Measurements from ENCODE around the gene OR13C5.
"Not testable (repeated sequence)": the region's sequence is repeated elsewhere in the genome, so short reads cannot be mapped to it uniquely, and the experiment has no call there.

DNA sequence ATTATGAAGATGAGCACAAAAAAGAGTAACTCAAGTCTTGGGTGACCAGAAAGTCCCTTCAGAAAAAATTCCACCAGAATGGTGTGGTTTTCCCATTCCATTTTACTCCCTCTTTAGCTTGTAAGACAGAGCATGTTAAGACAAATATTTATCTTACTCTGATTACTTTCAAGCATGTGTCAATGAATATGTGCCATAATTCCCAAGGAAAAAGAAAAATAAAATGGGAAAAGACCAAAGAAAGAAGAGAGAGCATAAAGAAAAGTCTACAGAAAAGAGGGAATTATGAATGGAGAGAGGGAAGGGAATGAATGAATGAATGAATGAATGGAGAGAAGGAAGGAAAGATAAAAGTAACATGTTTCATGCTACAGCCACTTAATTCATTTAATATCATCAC is at the start of gene OR13C5:
- TF ChIP-seq, protein P1, sequence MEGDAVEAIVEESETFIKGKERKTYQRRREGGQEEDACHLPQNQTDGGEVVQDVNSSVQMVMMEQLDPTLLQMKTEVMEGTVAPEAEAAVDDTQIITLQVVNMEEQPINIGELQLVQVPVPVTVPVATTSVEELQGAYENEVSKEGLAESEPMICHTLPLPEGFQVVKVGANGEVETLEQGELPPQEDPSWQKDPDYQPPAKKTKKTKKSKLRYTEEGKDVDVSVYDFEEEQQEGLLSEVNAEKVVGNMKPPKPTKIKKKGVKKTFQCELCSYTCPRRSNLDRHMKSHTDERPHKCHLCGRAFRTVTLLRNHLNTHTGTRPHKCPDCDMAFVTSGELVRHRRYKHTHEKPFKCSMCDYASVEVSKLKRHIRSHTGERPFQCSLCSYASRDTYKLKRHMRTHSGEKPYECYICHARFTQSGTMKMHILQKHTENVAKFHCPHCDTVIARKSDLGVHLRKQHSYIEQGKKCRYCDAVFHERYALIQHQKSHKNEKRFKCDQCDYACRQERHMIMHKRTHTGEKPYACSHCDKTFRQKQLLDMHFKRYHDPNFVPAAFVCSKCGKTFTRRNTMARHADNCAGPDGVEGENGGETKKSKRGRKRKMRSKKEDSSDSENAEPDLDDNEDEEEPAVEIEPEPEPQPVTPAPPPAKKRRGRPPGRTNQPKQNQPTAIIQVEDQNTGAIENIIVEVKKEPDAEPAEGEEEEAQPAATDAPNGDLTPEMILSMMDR (IDR thresholded peaks at IDR 0.05) = not testable (repeated sequence)
- not testable (repeated sequence) for TF ChIP-seq POLR2AphosphoS5 (IDR thresholded peaks at IDR 0.05)
